GM18505 (cell line): ENCODE results near the gene NOD1.

Source experiments
- ATAC-seq: cut with Tn5 transposase; IDR thresholded peaks from one replicate; pipeline ENCODE4 v1.9.1; 2021; ENCODE audit not compliant: unreplicated experiment
- POLR2A ChIP-seq: IDR thresholded peaks from 4 replicates; pipeline ENCODE4 v1.6.1; 2011; ENCODE audit warnings: borderline replicate concordance; ENCODE audit not compliant: insufficient read depth, insufficient read length; ENCODE audit errors: extremely low read depth

Gene NOD1

GRCh38 chr7:30379131-30379530 is 99.5 kb downstream of the NOD1 start:
- no peak for ATAC-seq
- no peak for TF ChIP-seq POLR2A

GRCh38 chr7:30378275-30378674 is 100.3 kb downstream of the NOD1 start:
- TF ChIP-seq POLR2A = no peak
- no peak for ATAC-seq
